NB4 (cell line): ENCODE results near the gene ELOVL7.

Experiments
- MYC ChIP-seq: IDR thresholded peaks from 2 replicates; pipeline ENCODE4 v1.6.1; 2011; ENCODE audit warnings: low read depth, low read length
- POLR2A ChIP-seq: IDR thresholded peaks from 2 replicates; pipeline ENCODE4 v1.6.1; 2011; ENCODE audit warnings: mild to moderate bottlenecking; ENCODE audit not compliant: insufficient read length; ENCODE audit errors: extremely low read depth
- TF ChIP-seq, protein P1 (sequence below): IDR thresholded peaks from one replicate; pipeline ENCODE4 v1.5.1; 2012; ENCODE audit warnings: low read depth, low read length

DNA sequence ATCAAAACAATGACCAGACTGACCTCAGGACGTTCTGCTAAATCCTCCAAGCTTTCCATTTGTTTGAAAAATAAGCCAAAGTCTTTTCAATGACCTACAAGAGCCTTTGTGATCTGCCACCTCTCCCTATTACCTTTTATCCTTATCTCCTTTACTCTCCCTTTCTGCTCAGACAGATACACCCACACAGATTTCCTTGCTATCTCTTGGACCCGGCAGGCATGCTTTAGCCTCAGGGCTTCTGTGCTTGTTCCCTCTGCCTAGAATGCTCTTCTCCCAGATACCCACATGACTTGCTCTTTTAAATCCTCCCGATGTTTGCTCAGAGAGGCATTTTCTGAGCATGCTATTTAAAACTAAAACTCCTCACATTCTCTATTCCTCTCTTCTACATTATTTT lies 8.9 kb upstream of the ELOVL7 start:
- TF ChIP-seq, protein P1, sequence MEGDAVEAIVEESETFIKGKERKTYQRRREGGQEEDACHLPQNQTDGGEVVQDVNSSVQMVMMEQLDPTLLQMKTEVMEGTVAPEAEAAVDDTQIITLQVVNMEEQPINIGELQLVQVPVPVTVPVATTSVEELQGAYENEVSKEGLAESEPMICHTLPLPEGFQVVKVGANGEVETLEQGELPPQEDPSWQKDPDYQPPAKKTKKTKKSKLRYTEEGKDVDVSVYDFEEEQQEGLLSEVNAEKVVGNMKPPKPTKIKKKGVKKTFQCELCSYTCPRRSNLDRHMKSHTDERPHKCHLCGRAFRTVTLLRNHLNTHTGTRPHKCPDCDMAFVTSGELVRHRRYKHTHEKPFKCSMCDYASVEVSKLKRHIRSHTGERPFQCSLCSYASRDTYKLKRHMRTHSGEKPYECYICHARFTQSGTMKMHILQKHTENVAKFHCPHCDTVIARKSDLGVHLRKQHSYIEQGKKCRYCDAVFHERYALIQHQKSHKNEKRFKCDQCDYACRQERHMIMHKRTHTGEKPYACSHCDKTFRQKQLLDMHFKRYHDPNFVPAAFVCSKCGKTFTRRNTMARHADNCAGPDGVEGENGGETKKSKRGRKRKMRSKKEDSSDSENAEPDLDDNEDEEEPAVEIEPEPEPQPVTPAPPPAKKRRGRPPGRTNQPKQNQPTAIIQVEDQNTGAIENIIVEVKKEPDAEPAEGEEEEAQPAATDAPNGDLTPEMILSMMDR, result no peak
- TF ChIP-seq MYC (no peak), POLR2A (no peak)
